Measurements from ENCODE around the gene CELF4.

CELF4 gene

DNA sequence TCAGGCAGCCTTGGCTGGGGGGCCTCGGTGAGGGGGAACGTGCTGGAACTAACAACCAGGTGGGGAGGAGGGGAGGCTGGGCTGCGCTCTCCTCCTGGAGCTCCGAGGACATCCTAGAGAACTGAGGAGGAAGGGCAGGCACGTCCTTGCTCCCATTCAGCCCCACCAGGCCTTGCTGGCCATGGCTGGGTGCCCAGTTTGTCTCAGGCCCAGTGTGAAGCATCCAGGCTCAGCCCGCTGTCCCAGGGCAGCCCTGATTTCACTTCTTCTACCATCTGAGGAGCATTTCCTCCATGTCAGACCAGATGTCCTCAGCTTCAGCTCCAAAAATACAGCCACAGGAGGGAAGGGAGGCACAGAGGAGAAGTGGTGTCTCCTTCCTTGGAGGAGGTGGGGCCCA lies 125.4 kb downstream of the CELF4 start:
- no peak for DNase-seq (ENCODE audit: low spot score)

DNA sequence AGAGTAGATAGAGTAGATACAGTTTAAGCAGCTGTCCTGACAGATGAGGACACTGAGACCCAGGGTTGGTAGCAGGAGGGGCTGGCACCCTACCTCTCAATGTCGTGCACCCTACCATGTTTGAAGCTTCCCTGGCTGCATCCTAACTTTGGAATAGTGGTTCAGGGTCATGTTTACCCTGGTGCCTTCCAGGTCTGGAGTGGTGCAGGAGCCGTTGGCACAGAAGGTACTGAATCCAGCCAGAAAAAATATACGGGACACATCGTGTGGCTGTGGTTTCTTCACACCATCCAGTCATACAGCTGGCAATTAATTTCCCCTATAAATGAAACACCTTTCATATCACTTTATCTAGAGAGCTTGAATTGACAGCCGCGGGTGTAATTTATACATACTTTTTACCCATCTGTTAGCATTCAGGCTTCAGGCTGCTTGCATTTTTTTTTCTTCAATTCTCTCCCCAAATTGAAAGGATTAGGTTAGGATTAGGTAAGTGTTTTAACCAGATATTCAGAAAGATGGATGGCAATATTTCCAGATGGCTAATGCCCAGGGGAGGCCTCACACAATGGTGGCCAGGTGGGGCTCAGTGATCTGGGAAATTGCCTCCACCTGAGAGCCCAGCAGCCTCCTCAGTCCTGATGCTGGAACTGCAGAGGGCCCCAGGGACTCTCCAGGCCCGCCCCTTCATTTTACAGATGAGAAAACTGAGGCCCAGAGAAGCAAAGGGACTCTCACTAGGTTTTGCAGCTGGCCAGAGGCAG lies 127.0 kb downstream of the CELF4 start:
- DNase-seq (ENCODE audit: low spot score) = no peak

DNA sequence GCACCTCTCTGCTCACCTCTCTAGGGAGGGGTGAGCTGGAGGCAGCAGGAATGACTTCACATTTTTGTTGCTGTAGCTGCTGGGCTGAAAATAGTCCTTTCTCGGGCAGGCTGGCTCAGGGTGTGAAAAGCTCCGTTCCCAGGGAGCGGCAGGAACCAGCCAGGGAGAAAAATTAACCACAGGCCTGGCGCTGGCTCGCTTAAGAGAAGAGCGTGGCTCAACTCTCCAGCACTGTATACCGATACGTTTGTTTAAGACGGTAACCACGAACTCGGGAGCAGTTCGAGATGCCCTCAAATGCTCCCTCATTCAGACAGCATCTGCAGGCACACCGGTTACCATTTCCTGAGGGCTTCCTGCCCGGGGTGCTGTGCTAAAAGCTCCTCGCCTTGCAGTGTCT lies 129.6 kb downstream of the CELF4 start:
- no peak for DNase-seq (ENCODE audit: low spot score)

DNA sequence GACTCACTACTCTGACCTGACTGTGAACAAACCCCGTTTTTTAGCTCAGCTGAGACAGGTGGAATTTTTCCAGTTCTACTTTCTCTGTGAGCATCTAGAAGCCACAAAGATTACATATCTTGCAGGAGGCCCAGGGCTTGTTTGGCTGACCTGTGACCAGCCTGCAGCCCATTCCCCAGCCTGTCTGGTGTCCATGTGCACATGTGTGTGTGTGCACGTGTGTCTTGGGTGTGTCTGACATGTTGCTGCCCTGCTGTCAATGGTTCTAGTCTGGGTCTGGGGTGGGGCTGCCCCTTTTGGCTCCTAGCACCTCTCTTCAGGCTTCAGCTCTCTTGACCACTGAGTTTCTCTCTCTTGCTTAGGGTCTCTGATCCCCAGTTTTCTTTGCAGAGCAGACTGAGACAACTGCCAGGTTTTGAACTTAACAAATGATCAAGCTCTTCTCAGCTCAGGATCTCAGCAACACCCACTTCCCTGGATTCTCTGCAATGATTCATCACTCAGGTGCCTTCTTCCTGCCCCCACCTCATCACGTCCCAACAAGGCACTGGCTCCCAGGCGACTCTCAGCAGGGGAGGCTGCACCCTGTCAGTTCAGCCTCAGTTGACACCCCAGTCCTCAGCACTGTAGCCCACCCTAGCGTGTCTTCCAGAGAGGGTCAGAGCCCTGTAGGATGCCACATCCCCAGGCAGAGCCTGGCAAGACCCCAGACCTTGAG lies 130.3 kb downstream of the CELF4 start:
- no peak for DNase-seq (ENCODE audit: low spot score)

DNA sequence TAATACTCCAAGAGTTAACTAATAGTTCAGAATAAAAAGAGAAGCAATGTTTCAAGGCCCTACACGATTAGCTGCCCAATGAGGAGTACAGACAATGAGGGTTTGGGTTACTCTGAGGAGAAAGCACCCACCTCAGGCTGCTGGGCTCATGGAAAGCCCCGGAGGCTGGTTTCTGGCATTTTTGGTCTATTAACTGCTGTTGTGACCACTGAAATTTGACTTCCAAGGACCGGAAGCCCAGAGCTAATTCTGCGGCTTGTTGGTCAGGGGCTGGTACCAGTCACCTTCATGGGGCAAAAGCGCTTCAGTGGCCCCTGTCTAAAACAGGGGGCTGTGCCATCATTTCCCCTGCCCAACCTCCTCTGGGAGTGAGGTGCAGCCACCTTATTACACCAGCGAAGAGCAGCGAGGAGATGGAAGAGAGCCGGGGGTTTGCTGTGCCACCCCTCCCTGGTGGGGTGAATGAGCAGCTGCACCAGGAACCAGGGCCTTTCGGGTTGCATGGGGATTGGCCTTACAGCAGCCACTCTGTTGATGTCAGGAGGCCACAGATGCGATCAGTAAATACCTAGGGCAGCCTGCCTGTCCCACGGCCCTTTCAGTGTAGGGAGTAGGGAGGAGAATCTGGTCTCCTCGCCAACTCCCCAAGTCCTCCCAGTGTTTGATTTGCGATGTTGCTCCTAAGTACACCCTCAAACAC lies 131.3 kb downstream of the CELF4 start:
- no peak for DNase-seq (ENCODE audit: low spot score)

DNA sequence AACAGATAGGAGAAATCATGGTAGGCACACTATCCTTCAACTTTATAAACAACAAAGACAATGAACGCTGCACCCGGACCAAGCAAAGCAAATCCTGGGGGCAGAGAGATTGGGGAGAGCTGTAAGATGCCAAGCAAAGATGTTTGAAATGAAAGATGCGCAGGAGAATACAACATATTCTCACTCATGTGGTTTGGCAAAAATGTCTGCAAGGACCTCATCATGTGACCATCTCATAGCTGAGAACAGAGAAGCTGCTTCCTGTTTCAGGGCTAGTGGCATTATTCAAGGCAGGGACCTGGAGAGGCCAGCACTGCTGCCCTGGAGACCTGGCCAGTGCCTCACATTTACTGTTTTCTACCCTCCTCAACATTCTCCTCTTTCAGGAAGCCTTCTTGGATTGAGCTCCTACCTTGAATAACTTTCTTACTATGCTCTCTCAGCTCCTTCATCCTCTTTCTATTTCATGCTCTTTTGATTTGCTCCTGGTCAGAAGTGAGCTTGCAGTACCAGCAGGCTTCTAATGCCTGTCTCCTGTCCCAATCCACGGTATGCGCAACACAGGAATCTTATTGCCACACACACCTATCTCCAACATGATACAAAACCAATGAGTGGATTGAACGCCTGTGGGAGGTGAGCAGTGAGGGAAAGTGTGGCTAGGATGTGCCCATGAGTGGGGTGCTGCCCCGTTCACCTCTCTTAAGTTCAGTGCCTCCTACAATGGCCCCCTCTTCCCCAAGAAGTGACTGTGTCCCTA lies 133.0 kb downstream of the CELF4 start:
- DNase-seq (ENCODE audit: low spot score) = no peak

DNA sequence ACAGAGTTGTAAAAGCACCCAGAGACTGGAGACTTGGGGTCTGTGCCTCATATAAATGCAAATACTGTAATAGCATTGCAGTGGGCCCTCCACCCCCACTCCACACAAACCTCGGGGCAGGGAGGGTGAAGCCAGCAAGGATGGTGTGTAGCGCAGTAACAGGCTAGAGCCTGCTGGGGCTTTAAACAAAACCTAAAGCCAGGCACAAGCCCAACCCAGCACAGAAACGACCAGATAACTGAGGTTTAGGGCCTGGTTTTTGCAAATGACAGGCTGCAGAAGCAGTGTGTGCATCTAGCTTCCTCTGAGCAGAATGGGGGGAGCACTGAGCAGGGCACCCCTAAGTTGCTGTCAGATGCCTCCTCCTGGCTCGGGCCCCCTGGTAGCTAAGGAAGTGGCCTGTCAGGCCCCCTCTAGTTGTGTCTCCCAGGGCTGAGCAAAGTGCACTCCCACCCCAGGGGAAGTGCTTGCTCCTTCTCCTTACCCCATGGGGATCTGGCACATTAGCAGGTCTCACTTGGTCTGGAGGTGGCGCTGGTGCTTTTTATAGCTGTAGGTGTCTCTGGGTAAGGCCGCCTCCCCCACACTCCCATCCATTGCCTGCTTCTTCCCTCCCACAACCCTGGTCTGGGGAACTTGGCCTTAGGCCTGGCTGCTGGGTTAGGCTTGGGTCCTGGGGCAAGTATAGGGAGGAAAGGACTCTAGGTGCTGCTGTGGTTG lies 135.1 kb downstream of the CELF4 start:
- no peak for DNase-seq (ENCODE audit: low spot score)

DNA sequence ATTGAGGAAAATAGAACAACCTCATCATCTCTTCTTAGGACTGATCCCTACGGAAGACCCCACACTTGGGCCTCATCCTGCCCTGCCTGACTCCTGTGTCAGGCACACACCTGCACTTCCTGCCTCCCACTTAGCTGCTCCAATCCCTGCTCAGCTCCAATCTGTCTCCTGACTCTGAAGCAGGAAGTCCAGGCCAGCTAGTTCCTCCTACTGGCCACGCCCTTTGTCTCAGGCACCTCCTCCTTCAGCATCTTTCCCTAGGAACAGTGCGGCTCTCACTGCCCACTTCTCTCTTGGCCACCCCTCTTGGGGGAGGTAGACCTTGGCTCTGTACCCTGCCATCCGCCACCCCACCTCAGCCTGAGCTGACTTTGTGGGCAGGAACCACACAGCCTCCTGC lies 135.8 kb downstream of the CELF4 start:
- DNase-seq (ENCODE audit: low spot score) = no peak

DNA sequence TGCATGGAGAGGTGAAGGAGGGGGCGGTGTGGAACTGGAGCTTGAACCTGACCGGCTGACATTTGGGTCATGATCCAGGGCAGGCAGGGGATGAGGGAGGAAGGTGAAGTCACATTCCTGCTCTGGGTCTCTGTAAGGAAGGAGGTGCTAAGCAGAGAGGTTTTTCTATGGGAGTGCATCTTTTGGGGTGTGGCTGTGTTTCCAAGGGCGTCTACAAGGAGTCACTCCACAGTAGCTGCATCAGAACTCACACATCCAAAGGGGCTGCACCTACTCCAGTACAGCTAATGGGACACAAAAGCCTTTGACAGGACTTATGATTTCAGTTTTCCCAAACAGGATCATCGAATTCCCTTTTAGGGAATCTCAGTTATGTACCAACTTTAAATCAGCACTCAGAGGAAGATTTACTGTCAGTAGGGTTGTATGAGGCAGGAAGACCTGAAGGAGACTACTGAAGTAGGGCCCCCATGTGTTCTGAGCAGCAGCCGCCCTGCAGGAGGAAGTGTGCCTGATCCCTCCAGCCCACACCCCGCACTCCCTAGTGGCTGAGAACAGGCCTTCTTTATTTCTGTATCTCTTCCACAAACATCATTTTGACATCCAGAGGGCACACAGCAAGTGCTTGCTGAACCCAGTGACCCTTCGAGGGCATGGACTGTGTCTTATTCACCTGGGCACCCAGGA lies 137.2 kb downstream of the CELF4 start:
- DNase-seq (ENCODE audit: low spot score) = no peak

DNA sequence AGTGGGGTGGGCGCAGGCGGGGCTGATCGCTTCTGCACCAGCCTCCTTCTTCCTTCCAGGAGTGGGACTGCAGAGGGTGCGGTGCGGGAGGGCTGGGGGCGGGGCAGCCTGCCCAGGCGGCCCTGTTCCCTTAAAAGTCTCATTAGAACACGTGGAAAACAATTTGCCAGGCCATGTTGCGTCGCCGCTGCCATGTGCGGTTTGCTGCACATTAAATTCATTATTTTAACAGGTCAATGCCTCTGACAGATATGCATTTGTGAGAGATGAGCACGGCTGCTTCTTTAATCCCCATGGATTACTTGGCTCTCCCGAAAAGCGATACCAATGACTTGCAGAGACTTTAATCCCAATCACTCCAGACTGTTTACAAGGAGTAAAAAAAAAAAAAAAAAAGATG lies 139.0 kb downstream of the CELF4 start:
- no peak for DNase-seq (ENCODE audit: low spot score)

DNA sequence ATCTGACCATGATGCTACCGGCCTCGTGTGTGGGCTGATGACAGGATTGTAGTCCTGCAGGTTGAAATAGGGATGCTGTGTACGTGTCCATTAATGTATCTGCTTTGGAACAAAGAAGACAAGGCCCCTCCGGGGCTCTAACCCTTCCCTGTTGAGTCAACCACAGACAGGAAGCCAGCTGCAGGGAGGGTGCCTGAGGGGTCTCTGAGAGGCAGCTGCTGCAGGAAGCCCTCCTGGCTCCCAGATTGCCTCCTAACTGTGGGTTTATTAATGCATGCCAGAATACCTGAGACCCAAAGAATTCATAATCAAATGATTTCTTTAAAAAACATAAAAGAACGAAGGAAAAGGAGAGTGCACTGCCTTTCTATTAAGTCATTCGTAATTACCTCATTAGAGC lies 140.4 kb downstream of the CELF4 start:
- DNase-seq (ENCODE audit: low spot score) = no peak

DNA sequence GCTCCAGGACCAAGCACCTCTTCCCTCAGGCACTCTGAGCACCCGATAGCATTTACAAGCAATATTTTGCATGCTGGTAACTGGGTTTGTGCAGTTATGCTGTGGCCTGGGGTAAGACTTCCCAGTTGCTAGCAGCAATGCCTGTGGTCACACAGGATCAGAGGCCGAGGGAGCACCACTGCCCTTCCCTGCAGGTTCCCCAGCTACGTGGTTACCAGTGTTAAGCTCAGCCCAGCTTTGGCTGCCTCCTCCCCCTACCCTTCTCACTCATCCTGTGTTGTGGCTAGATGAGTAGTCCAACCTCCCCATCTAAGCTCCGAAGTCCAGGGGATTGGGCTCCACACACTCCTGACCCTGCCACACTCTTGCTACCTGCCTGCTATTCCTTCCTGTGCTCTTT lies 141.1 kb downstream of the CELF4 start:
- DNase-seq (ENCODE audit: low spot score) = no peak

DNA sequence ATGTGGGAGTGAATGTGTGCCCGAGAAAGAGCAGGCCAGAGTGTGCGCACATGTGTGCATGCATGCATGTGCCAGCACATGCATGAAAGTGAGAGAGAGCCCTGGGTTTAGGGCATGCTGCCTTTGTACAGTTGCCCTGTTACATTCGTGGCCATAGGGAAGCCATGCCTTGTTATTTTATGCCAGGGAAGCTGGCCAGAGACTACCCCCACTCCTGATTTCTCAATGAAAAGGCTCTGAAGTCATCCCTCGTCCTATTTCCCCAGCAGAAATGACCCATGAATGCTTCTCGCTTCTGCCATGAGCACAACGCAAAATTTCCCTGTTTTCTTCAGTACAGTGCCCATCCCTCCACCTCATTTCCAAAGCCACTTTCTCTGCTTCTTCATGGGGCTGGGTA lies 143.0 kb downstream of the CELF4 start:
- no peak for DNase-seq (ENCODE audit: low spot score)

DNA sequence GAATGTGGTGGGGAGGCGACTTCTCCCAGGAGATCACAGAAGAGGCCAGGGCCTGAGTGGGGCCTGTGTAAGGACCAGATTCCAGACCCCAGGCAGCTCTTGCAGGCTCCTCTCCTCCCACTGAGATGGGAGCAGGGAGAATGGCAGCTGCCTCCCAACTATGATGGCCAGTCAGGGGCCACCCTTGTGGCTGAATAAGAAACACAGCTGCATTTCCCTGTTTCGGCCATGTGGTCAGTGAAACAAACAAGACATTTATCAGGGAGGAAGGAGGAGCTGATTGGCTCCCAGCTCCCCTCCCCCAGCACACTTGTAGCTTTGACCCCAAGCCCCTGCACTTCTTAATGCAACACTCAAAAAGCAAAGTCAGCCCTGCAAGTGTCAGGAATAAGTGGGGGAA lies 143.5 kb downstream of the CELF4 start:
- DNase-seq (ENCODE audit: low spot score) = no peak

DNA sequence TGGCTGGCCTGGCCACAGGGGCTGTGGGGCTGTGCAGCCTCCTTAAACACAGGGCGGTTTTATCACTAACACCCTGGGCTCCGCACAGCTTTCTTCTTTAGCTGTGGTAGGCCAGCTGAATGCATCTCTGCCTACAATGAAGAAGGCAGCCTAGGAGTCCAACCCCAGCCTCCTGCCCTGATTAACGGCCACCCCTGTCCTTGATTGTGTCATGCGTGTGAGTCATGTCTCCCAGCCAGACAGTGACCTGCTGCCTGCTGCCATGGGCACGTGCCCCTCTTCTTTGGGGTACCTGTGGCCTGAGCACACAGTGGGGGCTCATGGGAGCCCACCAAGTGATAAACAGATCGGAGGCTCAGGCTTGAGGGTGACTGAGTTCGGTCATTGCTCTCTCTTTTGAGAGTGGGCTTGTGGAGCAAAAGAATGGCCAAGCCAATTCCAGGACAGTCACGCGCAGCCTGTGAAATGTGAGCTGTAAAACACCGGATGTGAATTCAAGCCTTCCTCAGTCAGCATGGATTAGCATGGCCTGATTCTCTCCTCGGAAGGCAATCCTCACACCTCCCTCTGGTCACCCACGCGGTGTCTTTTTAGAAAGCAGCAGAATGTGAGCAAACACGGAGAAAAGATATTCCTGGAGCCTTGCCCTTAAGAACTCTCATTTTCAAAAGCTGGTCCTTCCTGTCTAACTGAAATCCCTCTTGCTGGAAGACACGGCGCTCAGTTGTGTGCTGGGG lies 144.1 kb downstream of the CELF4 start:
- no peak for DNase-seq (ENCODE audit: low spot score)

DNA sequence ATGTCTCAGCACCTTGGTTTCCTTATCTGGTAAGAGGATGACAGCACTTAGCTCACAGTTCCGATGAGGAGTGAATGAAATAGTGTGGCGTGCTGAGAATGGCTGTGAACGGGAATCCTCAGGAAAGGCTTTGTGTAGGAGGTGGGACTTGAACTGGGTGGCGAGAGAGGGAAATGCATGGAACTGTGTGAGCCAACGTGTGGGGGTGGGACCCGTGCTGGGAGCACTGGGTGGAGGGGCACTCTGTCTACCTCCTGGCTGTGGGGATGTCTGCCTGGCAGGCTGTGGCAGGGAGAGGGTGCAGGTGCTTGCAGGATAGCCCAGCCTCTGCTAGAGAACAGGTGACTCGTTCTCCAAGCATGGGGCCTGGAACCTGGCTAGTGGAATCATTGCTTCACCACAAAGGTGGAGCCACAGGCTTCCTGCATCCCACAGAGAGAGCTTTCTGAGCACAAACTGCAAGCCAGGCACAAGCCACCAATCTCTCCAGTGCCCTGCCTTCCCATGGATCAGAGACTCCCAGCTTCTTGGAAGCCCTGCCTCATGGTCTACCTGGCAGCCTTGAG lies 145.2 kb downstream of the CELF4 start:
- no peak for DNase-seq (ENCODE audit: low spot score)

DNA sequence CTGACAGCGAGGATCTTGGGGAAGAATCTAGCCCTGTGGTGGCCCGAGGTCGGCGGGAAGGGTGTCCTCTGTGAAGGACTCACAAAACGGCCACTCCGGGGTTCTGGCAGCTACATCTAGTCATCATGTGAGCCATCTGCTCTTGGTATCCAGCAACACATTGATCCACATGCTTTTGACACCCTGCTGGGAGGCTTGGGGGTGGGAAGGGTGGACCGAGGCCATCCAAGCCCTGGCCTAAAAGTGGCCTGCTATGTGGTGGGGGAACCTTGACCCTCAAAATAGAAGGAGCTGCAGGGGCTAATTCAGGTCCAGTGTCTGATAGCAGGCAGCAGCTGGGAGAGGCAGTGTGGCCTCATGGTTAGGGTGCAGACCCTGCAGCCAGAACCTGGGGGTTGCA lies 145.7 kb downstream of the CELF4 start:
- no peak for DNase-seq (ENCODE audit: low spot score)

DNA sequence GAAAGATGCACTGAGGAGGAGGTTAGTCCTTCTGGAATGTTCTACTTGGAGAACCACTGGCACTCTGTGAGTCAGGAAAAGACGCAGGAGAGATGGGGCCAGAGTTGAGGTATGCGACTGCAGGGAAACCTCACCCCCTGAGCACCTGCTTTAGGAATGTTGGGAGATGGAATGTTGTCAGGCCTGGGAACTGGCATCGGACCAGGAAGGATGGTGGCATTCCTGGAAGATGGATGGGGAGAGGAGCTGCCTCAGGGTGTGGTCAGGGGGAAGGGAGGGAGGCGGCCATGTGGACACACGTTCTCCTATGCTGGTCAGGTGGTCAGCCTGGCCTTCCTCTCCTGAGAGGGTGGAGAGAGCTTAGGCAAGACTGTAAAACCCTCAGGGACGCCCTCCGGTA lies 146.3 kb downstream of the CELF4 start:
- no peak for DNase-seq (ENCODE audit: low spot score)

DNA sequence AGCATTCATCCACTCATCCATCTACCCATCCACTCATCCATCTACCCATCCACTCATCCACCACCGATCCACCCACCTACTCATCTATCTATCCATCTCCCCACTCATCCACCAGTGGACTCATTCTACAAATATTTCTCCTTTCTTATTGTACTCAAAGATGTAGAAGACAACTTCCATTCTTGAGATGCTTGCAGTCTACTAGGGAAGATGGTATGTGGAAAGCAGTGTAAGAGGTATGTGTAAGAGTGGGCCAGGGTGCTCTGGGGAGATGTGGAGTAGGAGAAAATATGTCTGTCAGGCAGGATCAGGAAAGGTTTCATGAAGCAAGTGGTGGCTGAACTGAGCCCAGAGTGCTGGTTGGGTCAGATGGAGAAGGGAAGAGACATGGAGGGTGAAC lies 150.8 kb downstream of the CELF4 start:
- DNase-seq (ENCODE audit: low spot score) = no peak

DNA sequence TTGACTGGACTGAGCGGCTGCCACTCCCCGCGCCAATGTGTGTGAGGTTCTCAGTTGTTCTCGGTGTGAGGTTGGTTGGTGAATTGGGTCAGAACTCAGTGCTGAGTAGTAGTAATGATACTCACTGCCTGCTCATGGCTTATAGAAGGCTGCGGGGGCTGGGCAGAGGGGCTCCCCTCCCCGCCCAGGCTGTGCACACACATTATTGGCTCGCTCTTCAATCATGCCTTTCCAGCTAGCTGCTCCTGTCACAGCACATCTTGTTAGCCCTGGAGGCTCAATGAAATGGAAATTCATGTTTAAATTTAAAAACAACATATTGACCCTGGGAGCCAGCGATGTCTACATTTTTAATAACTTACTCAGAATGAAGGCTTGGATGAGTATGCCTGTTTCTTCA lies 152.8 kb downstream of the CELF4 start:
- DNase-seq (ENCODE audit: low spot score) = no peak
